ENCODE data around the gene TREH.

Gene TREH

GRCh38 chr11:118621784-118622375 is 57.6 kb downstream of the TREH start:
- H4K20me1 ChIP-seq (ENCODE audit: insufficient read depth, low read length, poor library complexity, severe bottlenecking): no peaks in the 10 kb centered on the region
- H3K9ac ChIP-seq (ENCODE audit: low read depth, low read length, poor library complexity, severe bottlenecking): peak overlapping the region; percentile 76
- H2AFZ ChIP-seq (ENCODE audit: low read length): peak overlapping the region; percentile 92
- no peaks in the 10 kb centered on the region for H3K9me3 ChIP-seq (ENCODE audit: insufficient read depth, low read depth, low read length)
- no peaks in the 10 kb centered on the region for H3F3A ChIP-seq (ENCODE audit: low read depth)
- H3K36me3 ChIP-seq (ENCODE audit: insufficient read depth, low read length): no peaks in the 10 kb centered on the region
- no peak for TF ChIP-seq EZH2phosphoT487 (IDR thresholded peaks at IDR 0.05; ENCODE audit: borderline replicate concordance)
- TF ChIP-seq, protein P1, sequence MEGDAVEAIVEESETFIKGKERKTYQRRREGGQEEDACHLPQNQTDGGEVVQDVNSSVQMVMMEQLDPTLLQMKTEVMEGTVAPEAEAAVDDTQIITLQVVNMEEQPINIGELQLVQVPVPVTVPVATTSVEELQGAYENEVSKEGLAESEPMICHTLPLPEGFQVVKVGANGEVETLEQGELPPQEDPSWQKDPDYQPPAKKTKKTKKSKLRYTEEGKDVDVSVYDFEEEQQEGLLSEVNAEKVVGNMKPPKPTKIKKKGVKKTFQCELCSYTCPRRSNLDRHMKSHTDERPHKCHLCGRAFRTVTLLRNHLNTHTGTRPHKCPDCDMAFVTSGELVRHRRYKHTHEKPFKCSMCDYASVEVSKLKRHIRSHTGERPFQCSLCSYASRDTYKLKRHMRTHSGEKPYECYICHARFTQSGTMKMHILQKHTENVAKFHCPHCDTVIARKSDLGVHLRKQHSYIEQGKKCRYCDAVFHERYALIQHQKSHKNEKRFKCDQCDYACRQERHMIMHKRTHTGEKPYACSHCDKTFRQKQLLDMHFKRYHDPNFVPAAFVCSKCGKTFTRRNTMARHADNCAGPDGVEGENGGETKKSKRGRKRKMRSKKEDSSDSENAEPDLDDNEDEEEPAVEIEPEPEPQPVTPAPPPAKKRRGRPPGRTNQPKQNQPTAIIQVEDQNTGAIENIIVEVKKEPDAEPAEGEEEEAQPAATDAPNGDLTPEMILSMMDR (conservative IDR thresholded peaks at IDR 0.05; ENCODE audit: low read length): no peak
- peak overlapping the region; percentile 78 for H3K4me3 ChIP-seq (ENCODE audit: low read length, poor library complexity, severe bottlenecking)
- H3K9me2 ChIP-seq (replicated peaks; ENCODE audit: low read depth, low read length): no peaks in the 10 kb centered on the region
- no peaks in the 10 kb centered on the region for H3K27me3 ChIP-seq (ENCODE audit: insufficient read depth, low read length, poor library complexity, severe bottlenecking)
- peaks cover 34% of the 10 kb centered on the region for H3K4me1 ChIP-seq (ENCODE audit: insufficient read depth, low read length, poor library complexity, severe bottlenecking)
- no peaks in the 10 kb centered on the region for H3K79me2 ChIP-seq (ENCODE audit: insufficient read depth, low read length)
- H3K4me2 ChIP-seq (ENCODE audit: low read depth, low read length, poor library complexity, severe bottlenecking): peak overlapping the region; percentile 88

- no peak for TF ChIP-seq EZH2phosphoT487 (IDR thresholded peaks at IDR 0.05; ENCODE audit: borderline replicate concordance)
- TF ChIP-seq, protein P1 (conservative IDR thresholded peaks at IDR 0.05; ENCODE audit: low read length): no peak
- H3K9ac ChIP-seq (ENCODE audit: low read depth, low read length, poor library complexity, severe bottlenecking): peak overlapping the region; percentile 76
- no peaks in the 10 kb centered on the region for H4K20me1 ChIP-seq (ENCODE audit: insufficient read depth, low read length, poor library complexity, severe bottlenecking)
- H3K4me2 ChIP-seq (ENCODE audit: low read depth, low read length, poor library complexity, severe bottlenecking): peak overlapping the region; percentile 88
- no peaks in the 10 kb centered on the region for H3K9me3 ChIP-seq (ENCODE audit: insufficient read depth, low read depth, low read length)
- no peaks in the 10 kb centered on the region for H3K9me2 ChIP-seq (replicated peaks; ENCODE audit: low read depth, low read length)
- H3F3A ChIP-seq (ENCODE audit: low read depth): no peaks in the 10 kb centered on the region
- H3K36me3 ChIP-seq (ENCODE audit: insufficient read depth, low read length): no peaks in the 10 kb centered on the region
- H3K4me3 ChIP-seq (ENCODE audit: low read length, poor library complexity, severe bottlenecking): peak overlapping the region; percentile 78
- peaks cover 34% of the 10 kb centered on the region for H3K4me1 ChIP-seq (ENCODE audit: insufficient read depth, low read length, poor library complexity, severe bottlenecking)
- H3K79me2 ChIP-seq (ENCODE audit: insufficient read depth, low read length): no peaks in the 10 kb centered on the region
- no peaks in the 10 kb centered on the region for H3K27me3 ChIP-seq (ENCODE audit: insufficient read depth, low read length, poor library complexity, severe bottlenecking)
- H2AFZ ChIP-seq (ENCODE audit: low read length): peak overlapping the region; percentile 92
These were observed 58.2 kb downstream of the TREH start for GRCh38 chr11:118621071-118621783.

DNA sequence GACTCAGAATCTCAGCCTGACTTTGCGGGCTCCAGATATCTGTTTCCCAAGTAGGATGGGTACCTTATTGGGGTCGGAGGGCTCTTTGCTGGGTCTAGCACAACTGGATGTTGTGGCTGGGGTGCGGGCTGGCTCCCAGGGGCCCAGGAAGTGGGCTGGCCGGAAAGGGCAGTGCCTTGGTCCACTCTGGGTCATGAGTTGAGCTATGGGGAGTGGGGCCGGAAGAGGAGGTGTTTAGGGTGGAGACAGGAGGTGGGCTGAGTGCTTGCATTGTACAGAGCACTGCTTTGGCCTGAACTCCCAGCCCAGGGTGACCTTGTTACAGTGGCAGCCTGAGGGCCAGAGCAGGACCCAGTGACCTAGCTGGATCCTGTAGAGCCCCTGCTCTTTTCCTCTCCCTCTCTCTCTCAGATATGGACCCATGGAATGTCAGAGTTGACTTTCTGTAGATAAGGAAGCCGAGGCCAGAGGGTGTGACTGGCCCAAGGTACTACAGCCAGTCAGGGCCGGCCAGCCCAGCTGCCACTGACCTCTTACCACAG is 58.9 kb downstream of the TREH start:
- H2AFZ ChIP-seq (ENCODE audit: low read length): peak overlapping the region; percentile 92
- no peaks in the 10 kb centered on the region for H3K36me3 ChIP-seq (ENCODE audit: insufficient read depth, low read length)
- peak overlapping the region; percentile 78 for H3K4me3 ChIP-seq (ENCODE audit: low read length, poor library complexity, severe bottlenecking)
- H3K9ac ChIP-seq (ENCODE audit: low read depth, low read length, poor library complexity, severe bottlenecking): peak overlapping the region; percentile 76
- peaks cover 34% of the 10 kb centered on the region for H3K4me1 ChIP-seq (ENCODE audit: insufficient read depth, low read length, poor library complexity, severe bottlenecking)
- H3K9me2 ChIP-seq (replicated peaks; ENCODE audit: low read depth, low read length): no peaks in the 10 kb centered on the region
- no peak for TF ChIP-seq EZH2phosphoT487 (IDR thresholded peaks at IDR 0.05; ENCODE audit: borderline replicate concordance)
- TF ChIP-seq, protein P1 (conservative IDR thresholded peaks at IDR 0.05; ENCODE audit: low read length): no peak
- H4K20me1 ChIP-seq (ENCODE audit: insufficient read depth, low read length, poor library complexity, severe bottlenecking): no peaks in the 10 kb centered on the region
- H3F3A ChIP-seq (ENCODE audit: low read depth): no peaks in the 10 kb centered on the region
- H3K4me2 ChIP-seq (ENCODE audit: low read depth, low read length, poor library complexity, severe bottlenecking): peak overlapping the region; percentile 88
- H3K27me3 ChIP-seq (ENCODE audit: insufficient read depth, low read length, poor library complexity, severe bottlenecking): no peaks in the 10 kb centered on the region
- no peaks in the 10 kb centered on the region for H3K79me2 ChIP-seq (ENCODE audit: insufficient read depth, low read length)
- H3K9me3 ChIP-seq (ENCODE audit: insufficient read depth, low read depth, low read length): no peaks in the 10 kb centered on the region

Data from Loucy (cell line).